HCT116 (cell line): ENCODE results near the gene CDH26. TPM values are rescaled to one million over a fixed set of nuclear protein-coding genes. Genes with fewer than 3 reads are reported as not detected.

ENCODE experiments used
- ATAC-seq: fragments of 200-7000 bp; cut with Tn5 transposase; 2 replicates; pipeline ENCODE4 v1.9.1; 2020; ENCODE audit warnings: mild to moderate bottlenecking, moderate library complexity
- BruUV-seq: library from RNA; stranded (reverse); fragments of 400-500 nt; replicated peaks from 2 replicates; lab custom pipeline; 2021; lab: Mats Ljungman, UMichigan
- CTCF ChIA-PET: fragments of 300-600 bp; sonication (Branson Sonifier 250); formaldehyde crosslinking; loops from one replicate; lab custom pipeline; 2021; ENCODE audit warnings: antibody characterized with exemption; lab: Charles Lee
- POLR2A ChIA-PET: fragments of 300-600, 350-600 bp; sonication (Branson Sonifier 250); formaldehyde crosslinking; loops from one replicate; lab custom pipeline; 2021; ENCODE audit warnings: antibody characterized with exemption; lab: Charles Lee
- RAD21 ChIA-PET, 2 experiments: fragments of 300-600 bp; sonication (Branson Sonifier 250); formaldehyde crosslinking; loops; one replicate each; lab custom pipeline; 2023; ENCODE audit warnings: low total read pairs in 2 of 2; ENCODE audit not compliant: uncharacterized antibody in 2 of 2, unreplicated experiment in 2 of 2, low non-redundant PET in 1 of 2; lab: Charles Lee
- DNase-seq: peaks from one replicate; pipeline ENCODE4 v3.0.0-alpha.2; 2010; ENCODE audit warnings: low read depth, low spot score
- H2AFZ ChIP-seq: fragments of 200-600 bp; shearing (Covaris generic), sonication (generic); 2 replicates; pipeline ENCODE4 v1.6.1; 2017; ENCODE audit warnings: low read depth, mixed run types, mixed read lengths, antibody characterized with exemption, low read length; ENCODE audit not compliant: poor library complexity, severe bottlenecking
- H3K27ac ChIP-seq: 2 replicates; pipeline ENCODE4 v1.5.1; 2012; ENCODE audit warnings: low read depth, low read length
- H3K27me3 ChIP-seq: fragments of 200-600 bp; sonication (generic); 2 replicates; pipeline ENCODE4 v1.6.1; 2016; ENCODE audit warnings: mixed run types, low read length, mixed read lengths; ENCODE audit not compliant: insufficient read depth
- H3K36me3 ChIP-seq, 2 experiments: fragments of 200-500 bp in 1 of 2; fragments of 200-600 bp in 1 of 2; sonication (Bioruptor generic) in 1 of 2; sonication (generic) in 1 of 2; 2 replicates each; pipeline versions ENCODE4 v1.5.1 to v1.6.1; 2014 to 2016; ENCODE audit warnings: low read length in 2 of 2, inconsistent platforms in 1 of 2, mixed read lengths in 1 of 2, mixed run types in 1 of 2; ENCODE audit not compliant: insufficient read depth in 2 of 2, control insufficient read depth in 1 of 2
- H3K4me1 ChIP-seq, 2 experiments: fragments of 200-600 bp in 1 of 2; sonication (generic) in 1 of 2; 2 replicates each; pipeline versions ENCODE4 v1.5.1 to v1.6.1; 2012 to 2017; ENCODE audit warnings: low read length in 2 of 2, inconsistent platforms in 1 of 2, mild to moderate bottlenecking in 1 of 2, mixed read lengths in 1 of 2, mixed run types in 1 of 2, moderate library complexity in 1 of 2; ENCODE audit not compliant: insufficient read depth in 2 of 2, control insufficient read depth in 1 of 2
- H3K4me2 ChIP-seq: fragments of 200-600 bp; sonication (generic); 2 replicates; pipeline ENCODE4 v1.6.1; 2017; ENCODE audit warnings: mixed run types, low read length, mixed read lengths
- H3K4me3 ChIP-seq, 2 experiments: fragments of 200-600 bp in 1 of 2; sonication (generic) in 1 of 2; replicated peaks in 1 of 2; 2 replicates each; pipeline ENCODE4 v1.5.1; 2011 to 2016; ENCODE audit warnings: low read length in 2 of 2, control low read depth in 1 of 2, low read depth in 1 of 2, mild to moderate bottlenecking in 1 of 2, mixed read lengths in 1 of 2, mixed run types in 1 of 2
- H3K79me2 ChIP-seq: fragments of 200-600 bp; sonication (generic); 2 replicates; pipeline ENCODE4 v1.6.1; 2017; ENCODE audit warnings: mild to moderate bottlenecking, mixed run types, low read length, moderate library complexity, mixed read lengths; ENCODE audit not compliant: insufficient read depth
- H3K9ac ChIP-seq: fragments of 200-600 bp; sonication (generic); 2 replicates; pipeline ENCODE4 v1.6.1; 2016; ENCODE audit warnings: low read length, mixed read lengths
- H3K9me2 ChIP-seq: fragments of 200-600 bp; sonication (generic), shearing (Covaris generic); 2 replicates; pipeline ENCODE4 v1.6.1; 2017; ENCODE audit warnings: mixed run types, mild to moderate bottlenecking, moderate library complexity; ENCODE audit not compliant: insufficient read depth
- H3K9me3 ChIP-seq, 2 experiments: fragments of 200-500 bp in 1 of 2; fragments of 200-600 bp in 1 of 2; sonication (Bioruptor generic) in 1 of 2; sonication (generic) in 1 of 2; 2 replicates each; pipeline ENCODE4 v1.6.1; 2014 to 2017; ENCODE audit warnings: low read length in 2 of 2, mixed read lengths in 2 of 2, inconsistent platforms in 1 of 2, low read depth in 1 of 2, mild to moderate bottlenecking in 1 of 2, mixed run types in 1 of 2, moderate library complexity in 1 of 2; ENCODE audit not compliant: control insufficient read depth in 1 of 2, insufficient read depth in 1 of 2
- H4K20me1 ChIP-seq: fragments of 200-600 bp; sonication (generic), shearing (Covaris generic); 2 replicates; pipeline ENCODE4 v1.6.1; 2017; ENCODE audit warnings: mixed run types, mild to moderate bottlenecking, moderate library complexity; ENCODE audit not compliant: insufficient read depth
- CEBPB ChIP-seq: IDR thresholded peaks from 2 replicates; pipeline ENCODE4 v1.6.1; 2012; ENCODE audit warnings: low read depth
- RAD21 ChIP-seq: IDR thresholded peaks from 2 replicates; pipeline ENCODE4 v1.6.1; 2012; ENCODE audit warnings: low read depth, mild to moderate bottlenecking
- intact Hi-C: fragments of 100-400 bp; cut with micrococcal nuclease; formaldehyde crosslinking; loops from 2 replicates; pipeline ENCODE4 v1.10.0; 2022
- total RNA-seq: library from RNA; stranded (reverse); gene quantifications from one replicate; pipeline ENCODE4 v1.2.1, GENCODE V29; 2021; ENCODE audit not compliant: unreplicated experiment
- TF ChIP-seq, protein P1 (sequence below), 3 experiments: fragments of 200-600 bp in 1 of 3; sonication (generic) in 1 of 3; IDR thresholded peaks in 2 of 3; conservative IDR thresholded peaks in 1 of 3; 2 replicates each; pipeline ENCODE4 v1.5.1; 2012 to 2017; ENCODE audit warnings: low read depth in 2 of 3, low read length in 2 of 3, antibody characterized with exemption in 1 of 3, borderline replicate concordance in 1 of 3, control low read depth in 1 of 3, mild to moderate bottlenecking in 1 of 3, mixed read lengths in 1 of 3, mixed run types in 1 of 3, moderate library complexity in 1 of 3; ENCODE audit not compliant: insufficient read depth in 1 of 3
- TF ChIP-seq, protein P2 (sequence below): IDR thresholded peaks from 2 replicates; pipeline ENCODE4 v1.6.1; 2012; ENCODE audit warnings: low read depth

The CDH26 gene
- total RNA-seq, 1 experiment from 2014 or later, result 0.34 TPM

GRCh38 chr20:59933849-59934585, 24.2 kb upstream of the CDH26 start:
- ChIA-PET CTCF (interaction anchor here (0.9 to 2.8 kb wide), 13 partner anchors 8 to 59 kb away, joined by 3 to 14 read pairs (median 5); no protein-coding TSS in a partner anchor), RAD21 (no interaction called here)
- H3K4me3 ChIP-seq, result peak overlapping the region in 1 of 2 experiments; percentile 18; a peak in 1 of 4 replicates
- no peaks in the 10 kb centered on the region for H3K9me3 ChIP-seq
- no peaks in the 10 kb centered on the region for H3K9me2 ChIP-seq
- peak overlapping the region; percentile 74 for H2AFZ ChIP-seq
- H3K4me1 ChIP-seq, result peaks cover 2 to 9% of the 10 kb centered on the region in 2 experiments; a peak in 3 of 4 replicates
- no peak overlapping the region for H3K9ac ChIP-seq
- intact Hi-C loops, result no loop called here
- TF ChIP-seq CEBPB (no peak), RAD21 (peak; percentile 31; the same call in 1 of the 2 replicates)
- TF ChIP-seq, protein P1, sequence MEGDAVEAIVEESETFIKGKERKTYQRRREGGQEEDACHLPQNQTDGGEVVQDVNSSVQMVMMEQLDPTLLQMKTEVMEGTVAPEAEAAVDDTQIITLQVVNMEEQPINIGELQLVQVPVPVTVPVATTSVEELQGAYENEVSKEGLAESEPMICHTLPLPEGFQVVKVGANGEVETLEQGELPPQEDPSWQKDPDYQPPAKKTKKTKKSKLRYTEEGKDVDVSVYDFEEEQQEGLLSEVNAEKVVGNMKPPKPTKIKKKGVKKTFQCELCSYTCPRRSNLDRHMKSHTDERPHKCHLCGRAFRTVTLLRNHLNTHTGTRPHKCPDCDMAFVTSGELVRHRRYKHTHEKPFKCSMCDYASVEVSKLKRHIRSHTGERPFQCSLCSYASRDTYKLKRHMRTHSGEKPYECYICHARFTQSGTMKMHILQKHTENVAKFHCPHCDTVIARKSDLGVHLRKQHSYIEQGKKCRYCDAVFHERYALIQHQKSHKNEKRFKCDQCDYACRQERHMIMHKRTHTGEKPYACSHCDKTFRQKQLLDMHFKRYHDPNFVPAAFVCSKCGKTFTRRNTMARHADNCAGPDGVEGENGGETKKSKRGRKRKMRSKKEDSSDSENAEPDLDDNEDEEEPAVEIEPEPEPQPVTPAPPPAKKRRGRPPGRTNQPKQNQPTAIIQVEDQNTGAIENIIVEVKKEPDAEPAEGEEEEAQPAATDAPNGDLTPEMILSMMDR (IDR thresholded peaks at IDR 0.05 in 2 of 3, conservative IDR thresholded peaks at IDR 0.05 in 1 of 3; ENCODE audit: borderline replicate concordance in 1 of 3, insufficient read depth in 1 of 3, low read depth in 2 of 3, low read length in 2 of 3), result peak; percentile 25 to 97 (median 92); a peak in 5 of 6 replicates
- TF ChIP-seq, all 23 proteins: peak for 2
- no peak overlapping the region for H3K27ac ChIP-seq
- ATAC-seq (peak; percentile 100), DNase-seq (peak; percentile 15)
- peak overlapping the region; percentile 63 for H3K4me2 ChIP-seq
- POLR2A ChIA-PET, result no interaction called here
- no TSS peak for BruUV-seq
- H3K27me3 ChIP-seq, result no peaks in the 10 kb centered on the region; the same call in 1 of the 2 replicates
- no peaks in the 10 kb centered on the region for H4K20me1 ChIP-seq
- H3K36me3 ChIP-seq, result no peaks in the 10 kb centered on the region
- no peaks in the 10 kb centered on the region for H3K79me2 ChIP-seq

GRCh38 chr20:59935457-59936185, 22.6 kb upstream of the CDH26 start:
- Histone ChIP-seq H3K4me2 (no peak overlapping the region), H4K20me1 (no peaks in the 10 kb centered on the region), H3K36me3 (no peaks in the 10 kb centered on the region), H3K4me1 (peaks cover 2 to 12% of the 10 kb centered on the region in 2 experiments), H3K27ac (no peak overlapping the region), H3K79me2 (no peaks in the 10 kb centered on the region), H3K9ac (no peak overlapping the region), H3K9me3 (no peaks in the 10 kb centered on the region), H3K27me3 (no peaks in the 10 kb centered on the region)
- no peak for ATAC-seq
- ChIA-PET POLR2A (no interaction called here), CTCF (interaction anchor here (1.3 to 2.8 kb wide), 2 partner anchors 21 to 56 kb away, joined by 6 to 14 read pairs; no protein-coding TSS in a partner anchor)
- TF ChIP-seq, protein P2, sequence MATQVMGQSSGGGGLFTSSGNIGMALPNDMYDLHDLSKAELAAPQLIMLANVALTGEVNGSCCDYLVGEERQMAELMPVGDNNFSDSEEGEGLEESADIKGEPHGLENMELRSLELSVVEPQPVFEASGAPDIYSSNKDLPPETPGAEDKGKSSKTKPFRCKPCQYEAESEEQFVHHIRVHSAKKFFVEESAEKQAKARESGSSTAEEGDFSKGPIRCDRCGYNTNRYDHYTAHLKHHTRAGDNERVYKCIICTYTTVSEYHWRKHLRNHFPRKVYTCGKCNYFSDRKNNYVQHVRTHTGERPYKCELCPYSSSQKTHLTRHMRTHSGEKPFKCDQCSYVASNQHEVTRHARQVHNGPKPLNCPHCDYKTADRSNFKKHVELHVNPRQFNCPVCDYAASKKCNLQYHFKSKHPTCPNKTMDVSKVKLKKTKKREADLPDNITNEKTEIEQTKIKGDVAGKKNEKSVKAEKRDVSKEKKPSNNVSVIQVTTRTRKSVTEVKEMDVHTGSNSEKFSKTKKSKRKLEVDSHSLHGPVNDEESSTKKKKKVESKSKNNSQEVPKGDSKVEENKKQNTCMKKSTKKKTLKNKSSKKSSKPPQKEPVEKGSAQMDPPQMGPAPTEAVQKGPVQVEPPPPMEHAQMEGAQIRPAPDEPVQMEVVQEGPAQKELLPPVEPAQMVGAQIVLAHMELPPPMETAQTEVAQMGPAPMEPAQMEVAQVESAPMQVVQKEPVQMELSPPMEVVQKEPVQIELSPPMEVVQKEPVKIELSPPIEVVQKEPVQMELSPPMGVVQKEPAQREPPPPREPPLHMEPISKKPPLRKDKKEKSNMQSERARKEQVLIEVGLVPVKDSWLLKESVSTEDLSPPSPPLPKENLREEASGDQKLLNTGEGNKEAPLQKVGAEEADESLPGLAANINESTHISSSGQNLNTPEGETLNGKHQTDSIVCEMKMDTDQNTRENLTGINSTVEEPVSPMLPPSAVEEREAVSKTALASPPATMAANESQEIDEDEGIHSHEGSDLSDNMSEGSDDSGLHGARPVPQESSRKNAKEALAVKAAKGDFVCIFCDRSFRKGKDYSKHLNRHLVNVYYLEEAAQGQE, result no peak
- TF ChIP-seq, all 23 proteins: peak for 0
- Histone ChIP-seq H2AFZ (no peak overlapping the region), H3K9me2 (no peaks in the 10 kb centered on the region), H3K4me3 (no peak overlapping the region)
- no TSS peak for BruUV-seq
- RAD21 ChIA-PET, result no interaction called here
- intact Hi-C loops, result no loop called here
- DNase-seq, result no peak
